Measurements from ENCODE around the gene TAS1R3. TPM values are rescaled to one million over a fixed set of nuclear protein-coding genes. Genes with fewer than 3 reads are reported as not detected.

The TAS1R3 gene
- total and polyA plus RNA-seq, 10 of the 15 experiments (the other 5 are each of a cell fraction or from before 2014, with no cell fraction given), result 0.04 to 0.51 (median 0.08) TPM; not detected in 3

GRCh38 chr1:1338278-1338677, 7.2 kb downstream of the TAS1R3 start:
- in situ Hi-C loops (cut with MboI) (no loop called here), intact Hi-C loops (cut with micrococcal nuclease; ENCODE audit: unreplicated experiment) (no loop called here)
- no TSS peak for BruUV-seq (replicated peaks)
- ChIA-PET POLR2A (no interaction called here), CTCF (no interaction called here), SMC1A (ENCODE audit: uncharacterized antibody, unreplicated experiment) (no interaction called here), RAD21 (ENCODE audit: unreplicated experiment) (interaction anchor here (0.5 kb wide), 1 partner anchor 340 kb away, joined by 3 read pairs; no protein-coding TSS in a partner anchor)
- TF ChIP-seq STAT3 (IDR thresholded peaks at IDR 0.05; ENCODE audit: low read depth, low read length) (no peak), FOS (IDR thresholded peaks at IDR 0.05; ENCODE audit: borderline replicate concordance, extremely low read depth, insufficient read length) (no peak), BCL3 (IDR thresholded peaks at IDR 0.05; ENCODE audit: borderline replicate concordance, insufficient read depth, low read depth, low read length, poor library complexity, severe bottlenecking) (peak; percentile 34), MLLT1 (IDR thresholded peaks at IDR 0.05) (no peak), MXI1 (IDR thresholded peaks at IDR 0.05; ENCODE audit: low read depth, low read length) (no peak), CBFB (IDR thresholded peaks at IDR 0.05; ENCODE audit: low read depth) (no peak), TCF12 (IDR thresholded peaks at IDR 0.05; ENCODE audit: low read depth, low read length) (no peak), RB1 (IDR thresholded peaks at IDR 0.05; ENCODE audit: borderline replicate concordance) (no peak), SMAD1 (IDR thresholded peaks at IDR 0.05; ENCODE audit: low read depth, partially characterized antibody) (no peak), TARDBP (IDR thresholded peaks at IDR 0.05; ENCODE audit: borderline replicate concordance) (no peak), ESRRA (IDR thresholded peaks at IDR 0.05; ENCODE audit: low read length) (no peak), TCF3 (IDR thresholded peaks at IDR 0.05; ENCODE audit: borderline replicate concordance, insufficient read depth, low read depth, low read length) (0 out of 2 replicates have a peak, but pooled peaks have one; percentile 23), MTA3 (IDR thresholded peaks at IDR 0.05; ENCODE audit: borderline replicate concordance, low read length) (no peak), MEF2B (IDR thresholded peaks at IDR 0.05; ENCODE audit: partially characterized antibody, poor library complexity, severe bottlenecking) (no peak), CREB1 (IDR thresholded peaks at IDR 0.05; ENCODE audit: low read depth) (no peak), SP1 (IDR thresholded peaks at IDR 0.05; ENCODE audit: low read depth, low read length) (no peak), PML (IDR thresholded peaks at IDR 0.05; ENCODE audit: low read length) (no peak), ZSCAN29 (IDR thresholded peaks at IDR 0.05) (no peak)
- peaks cover 0 to 5% of the 10 kb centered on the region in 2 experiments for H3K36me3 ChIP-seq (ENCODE audit: control insufficient read depth in 2 of 2, insufficient read depth in 2 of 2, low read length in 1 of 2)
- ATAC-seq (no peak), DNase-seq (ENCODE audit: low read depth, low spot score) (no peak), FAIRE-seq (no peak)
- H4K20me1 ChIP-seq (ENCODE audit: control insufficient read depth, insufficient read depth), result no peaks in the 10 kb centered on the region
- no peak overlapping the region for H3K9ac ChIP-seq (ENCODE audit: control insufficient read depth, insufficient read depth, low read length)
- no peaks in the 10 kb centered on the region for H3K27me3 ChIP-seq (replicated peaks in 1 of 2; ENCODE audit: control insufficient read depth in 2 of 2, insufficient read depth in 2 of 2, low read length in 1 of 2)
- H3K79me2 ChIP-seq (ENCODE audit: control insufficient read depth, insufficient read depth, low read length), result no peaks in the 10 kb centered on the region
- no peak overlapping the region for H3K4me3 ChIP-seq
- 95% methylated on average over 17 of the region's 36 CpGs for WGBS (ENCODE audit: insufficient coverage, insufficient replicate concordance, low lambda C conversion rate, missing lambda C conversion rate)
- H3K4me1 ChIP-seq (ENCODE audit: control insufficient read depth, insufficient read depth, low read length), result no peaks in the 10 kb centered on the region
- no peak overlapping the region for H3K4me2 ChIP-seq (ENCODE audit: control insufficient read depth, insufficient read depth)
- no peak overlapping the region for H3K27ac ChIP-seq (ENCODE audit: control insufficient read depth, insufficient read depth)
- H2AFZ ChIP-seq (ENCODE audit: control insufficient read depth, low read depth, low read length), result no peak overlapping the region
- no peaks in the 10 kb centered on the region for H3K9me3 ChIP-seq (replicated peaks; ENCODE audit: control insufficient read depth, insufficient read depth, low read length)

Measured in GM12878 (cell line).